Measurements from ENCODE around the gene TOMM70.
"Not testable (repeated sequence)": the region's sequence is repeated elsewhere in the genome, so short reads cannot be mapped to it uniquely, and the experiment has no call there.

The TOMM70 gene

GRCh38 chr3:100361897-100362296 is 39.0 kb downstream of the TOMM70 start:
- no peak for DNase-seq

- DNase-seq: no peak
Observed at GRCh38 chr3:100360757-100361496, 40.0 kb downstream of the TOMM70 start.

GRCh38 chr3:100359035-100359434 is 41.9 kb downstream of the TOMM70 start:
- no peak for DNase-seq

- DNase-seq: no peak
Observed at GRCh38 chr3:100358413-100358812, 42.5 kb downstream of the TOMM70 start.

GRCh38 chr3:100354850-100355249 is 46.0 kb downstream of the TOMM70 start:
- DNase-seq: no peak

GRCh38 chr3:100352296-100353231 is 48.3 kb downstream of the TOMM70 start:
- DNase-seq: no peak

GRCh38 chr3:100351770-100352169 is 49.1 kb downstream of the TOMM70 start:
- not testable (repeated sequence) for DNase-seq

- DNase-seq: no peak
Observed at GRCh38 chr3:100348727-100349126, 52.2 kb downstream of the TOMM70 start.

GRCh38 chr3:100340527-100340926 is 60.4 kb downstream of the TOMM70 start:
- DNase-seq: no peak

- DNase-seq: no peak
Observed at GRCh38 chr3:100339786-100340185, 61.1 kb downstream of the TOMM70 start.

- no peak for DNase-seq
Observed at GRCh38 chr3:100338911-100339310, 62.0 kb downstream of the TOMM70 start.

- not testable (repeated sequence) for DNase-seq
Observed at GRCh38 chr3:100336229-100336628, 64.7 kb downstream of the TOMM70 start.

- DNase-seq: peak in 1 of 2 experiments; percentile 6
Observed at GRCh38 chr3:100335434-100335833, 65.5 kb downstream of the TOMM70 start.

- peak; percentile 75 to 80 for DNase-seq
Observed at GRCh38 chr3:100334488-100335351, 66.2 kb downstream of the TOMM70 start, which contains the start of gene NIT2. Gene NIT2, plus strand, starts transcription at chr3:100334757. Its CDS starts 35 bp downstream, at chr3:100334792.

- DNase-seq: no peak
Observed at GRCh38 chr3:100333970-100334487, 66.9 kb downstream of the TOMM70 start.

- DNase-seq: no peak
Observed at GRCh38 chr3:100333051-100333450, 67.8 kb downstream of the TOMM70 start.

- no peak for DNase-seq
Observed at GRCh38 chr3:100331660-100332059, 69.2 kb downstream of the TOMM70 start.

GRCh38 chr3:100330651-100331050 is 70.2 kb downstream of the TOMM70 start:
- DNase-seq: no peak

GRCh38 chr3:100329800-100330489 is 70.9 kb downstream of the TOMM70 start:
- DNase-seq: no peak

- DNase-seq: not testable (repeated sequence)
Observed at GRCh38 chr3:100327377-100327776, 73.5 kb downstream of the TOMM70 start.

GRCh38 chr3:100325827-100326226 is 75.1 kb downstream of the TOMM70 start:
- DNase-seq: no peak

GRCh38 chr3:100324044-100324443 is 76.8 kb downstream of the TOMM70 start:
- no peak for DNase-seq

Data from stimulated activated CD4-positive, alpha-beta T cell treated with anti-CD3 and anti-CD28 coated beads, Interleukin-4, amount 100 ng/mL, for 4 hours (primary cell).